HT-29 (cell line): ENCODE data around the gene CYP11A1. TPM values are rescaled to one million over a fixed set of nuclear protein-coding genes. Genes with fewer than 3 reads are reported as not detected.
A peak's percentile ranks its signal among the peaks of the same experiment; 100 is the strongest.

Experiments
- DNase-seq: peaks from one replicate; pipeline ENCODE4 v3.0.0-alpha.2; 2015; ENCODE audit warnings: low spot score
- total RNA-seq: library from RNA; depleted of rRNA; stranded (reverse); fragments of >200 nt; shearing (Covaris generic); gene quantifications from 2 replicates; pipeline ENCODE4 v1.2.3, GENCODE V29; 2014

CYP11A1 gene
- total RNA-seq, 1 experiment from 2014 or later = not detected

DNA sequence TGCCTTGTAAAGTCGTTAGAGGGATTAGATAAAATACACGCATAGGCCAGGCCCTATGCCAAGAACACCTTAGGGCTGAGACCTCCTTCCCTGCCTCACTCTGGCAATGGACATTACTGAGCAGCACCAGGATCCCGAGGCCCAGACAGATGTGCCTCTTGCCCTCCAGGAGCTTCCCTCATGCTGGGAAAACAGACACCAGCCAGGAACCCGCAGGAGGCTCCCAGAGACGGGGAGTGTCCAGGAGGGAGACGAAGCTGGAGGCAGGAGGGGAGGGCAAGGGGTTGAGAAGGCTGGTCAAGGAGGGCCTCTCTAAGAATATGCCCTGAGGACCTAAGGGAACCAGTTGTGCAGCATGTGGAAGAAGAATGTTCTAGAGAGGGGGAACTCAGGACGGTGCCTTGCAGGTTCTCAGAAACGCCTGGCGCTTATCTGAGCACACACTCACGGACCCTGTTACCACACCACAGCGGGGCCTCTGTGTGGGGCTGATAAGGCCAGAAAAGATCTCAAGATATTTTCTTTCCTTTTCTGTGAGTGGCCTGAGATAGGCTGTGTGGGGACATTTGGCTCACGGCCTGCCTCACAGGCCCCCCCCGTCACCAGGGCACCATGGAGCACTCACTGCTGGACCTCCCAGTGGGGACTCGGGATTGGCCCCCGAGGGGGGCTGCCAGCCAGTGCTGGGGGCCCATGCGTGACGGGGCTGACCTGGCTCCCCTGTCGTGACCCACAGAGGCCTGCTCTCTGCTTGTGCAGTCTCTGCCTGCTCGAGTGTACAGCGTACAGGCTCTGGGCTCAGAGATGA is 22.0 kb upstream of the CYP11A1 start:
- DNase-seq = no peak

DNA sequence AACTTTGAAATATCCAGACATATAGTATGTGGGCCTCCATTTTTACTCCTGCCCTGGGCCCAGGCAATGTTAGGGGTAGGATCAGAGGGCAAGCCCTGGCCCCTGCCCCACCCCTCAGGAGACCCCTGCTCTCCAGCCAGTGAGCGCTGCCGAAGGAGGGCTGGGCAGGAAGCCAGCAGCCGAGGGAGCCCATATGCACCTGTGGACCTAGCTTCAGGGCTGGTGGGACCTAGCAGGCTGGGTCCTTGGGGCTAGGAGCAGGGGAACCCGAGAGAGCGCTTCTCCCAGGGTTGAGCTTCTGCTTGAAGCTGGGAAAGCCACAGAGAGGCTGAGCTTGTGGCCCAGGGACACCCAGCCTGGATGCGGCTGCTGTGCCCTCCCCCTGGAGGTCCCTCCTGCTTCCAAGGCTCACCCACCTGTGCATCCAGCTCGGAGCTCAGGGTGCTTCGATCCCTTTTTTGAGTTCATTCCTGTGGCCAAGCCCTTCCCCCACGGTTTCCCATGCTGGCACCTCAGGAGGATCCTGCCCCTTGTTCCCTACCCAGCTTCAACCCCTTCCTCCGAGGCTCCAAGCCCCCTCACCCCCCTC is 21.0 kb upstream of the CYP11A1 start:
- DNase-seq = no peak

DNA sequence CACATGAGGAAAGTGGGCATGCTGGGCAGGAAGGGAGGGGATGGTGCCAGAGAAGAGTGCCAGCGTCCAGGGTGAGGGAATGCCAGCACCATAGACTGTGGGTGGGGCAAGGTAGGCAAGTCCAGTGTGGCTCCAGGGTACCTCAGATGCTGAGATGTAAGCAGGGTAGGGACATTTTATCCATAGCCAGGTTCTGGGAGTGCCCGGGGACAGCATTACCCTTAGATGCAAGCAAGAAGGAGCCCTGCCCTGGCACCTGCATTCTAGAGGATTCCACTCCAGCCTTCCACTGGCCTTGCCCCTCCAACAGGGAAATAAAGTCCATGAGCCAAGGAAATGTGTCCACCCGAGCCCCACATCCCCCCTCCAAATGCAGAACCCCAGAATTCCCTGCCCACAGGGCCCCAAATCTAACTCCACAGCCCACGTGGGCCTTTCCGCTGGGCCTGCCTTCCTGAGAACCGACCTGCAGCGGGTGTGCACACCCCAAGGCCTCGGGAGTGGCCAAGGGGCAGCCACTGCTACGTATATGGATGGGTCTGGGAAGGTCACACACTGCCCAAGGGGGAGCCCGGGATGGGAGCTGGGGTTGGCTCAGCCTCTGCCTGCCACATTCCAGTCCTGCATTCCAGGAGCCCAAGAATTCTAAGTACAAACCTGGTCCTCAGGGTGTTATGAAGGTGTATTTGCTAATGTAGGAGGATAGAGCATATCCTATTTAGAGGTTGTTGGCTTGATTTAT is 20.3 kb upstream of the CYP11A1 start:
- DNase-seq = no peak

DNA sequence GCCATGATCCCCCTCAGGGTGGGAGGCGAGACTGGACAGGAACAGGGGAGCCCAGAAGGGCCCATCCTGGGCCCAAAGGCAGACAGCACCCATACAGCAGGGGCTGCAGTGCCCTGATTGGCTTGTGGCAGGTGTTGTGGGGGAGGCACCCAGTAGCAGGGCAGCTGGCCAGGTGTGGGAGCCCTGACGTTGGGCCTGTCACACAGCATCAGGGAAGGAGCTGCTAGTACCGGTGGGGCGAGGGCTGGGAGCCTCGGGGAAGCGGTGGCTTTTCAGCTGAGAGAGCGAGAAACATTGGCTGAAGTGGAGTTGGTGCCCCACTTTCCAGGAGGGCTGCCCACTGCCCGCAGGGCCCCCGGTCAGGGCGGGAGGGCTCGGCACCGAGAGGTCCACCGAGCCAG is 19.7 kb upstream of the CYP11A1 start:
- DNase-seq = no peak

DNA sequence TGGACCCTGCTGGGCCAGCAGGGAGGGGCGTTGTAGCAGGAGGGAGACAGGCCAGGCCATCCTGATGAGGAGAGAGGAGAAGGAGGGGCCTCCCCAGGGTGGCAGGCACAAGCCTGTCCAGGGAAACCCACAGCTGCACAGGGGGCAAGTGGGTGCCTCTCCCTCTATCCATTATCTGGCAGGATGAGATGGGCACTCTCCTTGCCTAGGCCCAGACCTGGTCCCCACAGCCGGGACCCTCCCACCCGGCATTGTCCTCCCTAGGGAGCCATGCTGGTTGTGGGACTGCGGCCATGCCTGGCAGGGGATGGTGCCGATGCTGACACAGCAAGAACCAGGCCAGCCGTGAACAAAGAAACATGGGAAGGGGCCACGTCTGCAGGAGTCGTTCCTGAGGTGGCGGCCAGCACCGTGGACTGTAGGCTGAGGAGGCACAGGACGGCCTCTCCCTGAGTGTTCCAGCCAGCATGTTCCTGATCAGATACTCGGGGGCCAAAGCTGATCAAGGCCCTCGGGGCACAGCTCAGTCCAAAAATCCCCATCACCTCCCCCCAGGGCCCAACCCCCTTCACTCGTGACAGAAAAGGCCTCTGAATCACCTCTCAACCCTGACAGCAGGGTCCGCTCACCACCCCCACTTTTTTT is 19.2 kb upstream of the CYP11A1 start:
- DNase-seq = no peak

DNA sequence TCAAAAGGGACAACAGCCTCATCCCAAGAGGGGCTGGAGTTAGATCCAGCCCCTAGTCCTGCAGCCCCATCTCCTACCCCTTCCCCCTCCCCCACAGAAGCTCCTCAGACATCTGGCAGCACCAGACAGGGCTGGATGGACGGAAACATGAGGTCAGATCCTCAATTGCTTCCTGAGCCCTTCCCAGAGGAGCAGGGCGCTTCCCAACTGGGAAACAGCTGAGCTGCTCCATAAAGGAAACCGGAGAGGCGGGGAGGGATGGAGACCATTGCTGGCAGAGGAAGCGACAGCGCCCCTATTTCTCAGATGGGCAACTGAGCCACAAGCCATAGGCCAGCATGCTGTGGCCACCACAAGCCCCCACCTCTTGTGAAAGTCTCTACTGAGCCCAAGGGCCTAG is 18.3 kb upstream of the CYP11A1 start:
- no peak for DNase-seq

DNA sequence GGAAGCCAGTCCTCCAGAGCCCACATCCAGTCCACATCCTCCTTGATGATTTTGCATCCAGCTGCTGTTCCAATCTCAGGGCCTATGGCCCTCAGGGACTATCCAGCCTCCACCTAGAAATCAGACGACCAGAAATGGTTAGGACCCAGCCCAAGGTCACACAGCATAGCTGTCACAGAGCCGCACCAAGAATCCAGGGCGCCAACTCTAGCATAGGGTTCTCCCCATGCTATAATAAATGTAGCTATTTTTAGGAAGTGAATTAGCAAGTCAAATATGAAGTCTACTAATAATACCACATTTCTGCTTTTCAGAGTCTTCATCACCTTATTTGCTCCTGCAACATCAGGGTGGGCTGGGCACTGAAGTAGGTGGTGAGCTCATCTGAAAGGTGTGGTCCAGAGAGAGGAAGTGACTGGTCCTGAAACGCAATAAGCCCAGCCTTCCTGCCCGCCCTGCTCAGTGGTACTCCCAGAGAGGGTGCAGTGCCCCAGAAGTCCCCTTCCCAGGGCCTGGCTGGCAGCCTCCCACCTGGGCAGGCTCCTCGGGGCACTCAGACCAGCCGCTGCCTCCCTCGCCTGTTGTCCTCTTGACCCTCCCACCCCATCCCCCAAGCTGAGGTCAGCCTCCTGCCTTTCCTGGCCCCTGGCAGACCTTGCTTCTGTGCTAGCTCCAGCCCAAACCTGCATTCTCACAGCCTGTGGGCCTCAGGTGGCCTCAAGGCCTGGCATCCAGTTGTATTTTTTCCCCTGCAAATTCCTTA is 17.6 kb upstream of the CYP11A1 start:
- DNase-seq = peak; percentile 18

DNA sequence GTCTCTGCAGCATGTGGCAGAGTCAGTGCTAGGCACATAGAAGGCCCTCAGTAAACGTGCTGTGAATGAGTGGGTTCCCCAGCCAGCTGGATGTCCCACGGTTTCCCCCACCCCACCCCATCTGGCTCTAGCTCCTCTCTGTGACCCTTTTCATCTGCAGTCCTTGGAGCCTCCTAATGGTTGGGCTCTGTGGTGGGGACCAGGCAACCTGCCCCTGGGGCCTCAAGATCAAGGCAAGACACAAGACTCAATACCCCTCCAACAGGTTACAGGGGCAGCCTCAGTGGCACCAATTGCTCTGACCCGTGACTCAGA is 17.1 kb upstream of the CYP11A1 start:
- no peak for DNase-seq

DNA sequence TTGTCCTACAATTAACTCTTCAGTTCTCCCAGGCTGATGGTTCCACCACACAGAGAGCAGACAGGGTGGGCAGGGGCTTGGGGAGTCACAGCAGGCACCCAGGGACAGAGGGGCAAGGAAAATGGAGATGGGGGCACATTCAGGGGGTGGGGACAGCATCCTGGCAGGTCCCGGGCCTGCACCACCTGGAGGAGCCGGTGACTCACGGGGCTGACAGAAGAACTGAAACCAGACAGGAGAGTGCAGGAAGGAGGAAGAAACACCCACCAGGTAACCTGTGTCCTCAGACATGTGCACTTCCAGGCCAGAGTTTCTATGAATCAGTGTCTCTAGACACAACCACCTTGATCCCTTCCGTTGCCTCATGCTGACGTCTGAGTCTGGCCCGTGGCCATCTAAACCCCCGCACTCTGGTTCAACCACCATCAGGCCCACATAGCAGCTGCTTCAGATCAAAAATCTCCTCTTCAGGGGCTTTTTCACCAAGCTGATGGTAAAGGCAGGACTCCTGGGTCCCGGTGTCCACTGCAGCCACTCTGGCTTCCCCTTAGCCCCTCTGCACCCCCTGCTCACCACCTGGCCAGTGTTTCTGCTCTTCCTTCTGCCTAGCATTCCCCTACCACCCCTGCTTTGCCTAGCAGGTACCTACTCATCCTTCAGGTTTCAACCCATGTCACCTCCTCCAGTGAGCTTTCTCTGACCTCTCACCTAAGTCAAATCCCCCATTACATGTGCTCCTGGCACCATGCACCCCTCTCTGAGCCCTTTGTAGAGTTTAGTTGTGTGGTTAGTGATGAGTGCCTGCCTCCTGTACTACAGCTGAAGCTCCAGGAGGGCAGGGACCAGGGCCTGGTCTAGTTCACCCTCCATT is 16.5 kb upstream of the CYP11A1 start:
- peak; percentile 57 for DNase-seq

DNA sequence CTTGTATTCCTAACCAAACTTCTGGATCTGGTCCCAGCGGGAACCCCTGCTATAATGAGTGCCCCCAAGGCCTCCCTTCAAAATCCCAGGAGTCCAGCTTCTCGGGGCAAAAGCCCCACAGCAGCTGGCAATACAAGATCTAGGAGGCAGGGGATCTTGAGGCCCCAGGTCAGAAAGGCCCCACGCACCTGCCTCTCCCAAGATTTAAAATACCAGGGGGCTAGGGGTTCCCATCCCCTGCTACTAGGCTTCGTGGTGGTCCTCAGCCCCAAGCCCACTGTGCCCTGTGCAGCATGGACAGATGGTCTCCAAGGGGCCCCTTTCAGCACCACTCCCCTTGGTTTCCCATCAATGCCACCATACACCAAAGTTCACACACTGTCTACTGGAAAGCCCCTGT is 15.8 kb upstream of the CYP11A1 start:
- DNase-seq = no peak

DNA sequence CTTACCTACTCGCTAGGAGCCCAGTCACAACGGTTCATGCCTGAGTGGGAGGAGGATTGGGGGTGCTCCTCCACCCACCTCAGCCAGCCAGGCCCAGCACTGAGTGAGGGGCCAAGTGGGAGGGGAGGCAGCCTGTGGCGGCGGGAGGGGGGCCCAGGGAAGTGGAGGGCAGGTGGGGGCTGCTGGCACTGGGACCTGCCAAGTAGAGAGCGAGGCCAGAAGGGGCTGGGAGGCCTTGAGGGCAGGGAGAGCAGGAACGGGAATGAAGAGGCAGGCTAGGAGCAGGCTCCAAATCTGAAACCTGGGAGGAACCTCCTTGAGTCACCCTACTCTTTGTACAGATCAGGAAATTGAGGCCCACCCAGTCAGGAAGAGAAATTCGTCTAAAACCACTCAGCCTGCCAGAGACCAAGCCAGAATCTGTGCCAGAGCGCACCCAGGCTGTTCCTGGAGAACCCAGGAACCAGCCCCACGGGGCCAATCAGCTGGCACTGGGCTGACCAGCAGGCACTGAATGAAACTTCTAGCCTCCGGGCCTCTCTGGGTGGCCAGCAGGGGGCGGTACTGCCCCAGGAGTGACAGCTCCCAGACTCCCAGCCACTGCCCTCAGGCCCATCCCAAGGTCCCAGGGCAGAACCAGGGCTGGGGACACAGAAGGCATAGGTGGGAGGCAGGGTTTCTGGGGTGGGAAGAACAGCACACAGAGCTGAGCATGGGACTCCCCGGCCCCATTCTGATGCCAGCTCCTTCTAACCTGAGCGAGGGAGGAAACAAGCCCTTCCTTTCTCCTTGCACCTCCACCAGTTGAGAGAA is 14.8 kb upstream of the CYP11A1 start:
- peak; percentile 98 for DNase-seq

DNA sequence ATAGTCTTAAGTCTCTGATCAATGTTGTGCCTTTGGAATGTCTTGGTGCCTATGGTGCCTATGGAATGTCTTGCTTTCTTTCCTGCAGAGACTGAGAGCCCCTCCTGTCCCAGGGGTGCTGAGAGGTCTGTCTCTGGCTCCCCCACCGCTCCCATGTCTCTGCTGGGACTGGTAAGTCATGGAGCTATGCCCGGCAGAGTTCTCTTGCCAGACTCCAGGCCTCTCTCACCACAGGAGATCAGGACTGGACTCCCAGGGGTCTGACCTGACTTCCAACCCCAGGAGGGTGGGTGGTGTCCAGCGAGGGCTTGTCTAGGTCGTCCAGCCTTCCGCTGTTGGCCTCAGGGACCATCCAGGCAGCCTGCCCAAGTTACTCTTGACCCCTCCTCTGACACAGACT is 14.0 kb upstream of the CYP11A1 start:
- DNase-seq = no peak

DNA sequence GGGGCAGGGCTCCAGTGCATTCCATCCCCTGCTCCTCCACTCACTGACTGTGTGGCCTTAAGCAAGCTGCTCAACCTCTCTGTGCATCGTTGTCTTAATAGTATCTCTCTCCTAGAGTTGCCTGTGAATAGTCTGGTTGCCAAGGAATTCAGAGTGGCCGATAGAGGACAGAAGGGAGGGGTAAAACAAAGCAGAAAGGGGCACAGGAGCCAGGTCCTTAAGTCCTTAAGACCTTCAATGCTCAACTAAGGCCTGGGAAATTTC is 13.7 kb upstream of the CYP11A1 start:
- DNase-seq = no peak

DNA sequence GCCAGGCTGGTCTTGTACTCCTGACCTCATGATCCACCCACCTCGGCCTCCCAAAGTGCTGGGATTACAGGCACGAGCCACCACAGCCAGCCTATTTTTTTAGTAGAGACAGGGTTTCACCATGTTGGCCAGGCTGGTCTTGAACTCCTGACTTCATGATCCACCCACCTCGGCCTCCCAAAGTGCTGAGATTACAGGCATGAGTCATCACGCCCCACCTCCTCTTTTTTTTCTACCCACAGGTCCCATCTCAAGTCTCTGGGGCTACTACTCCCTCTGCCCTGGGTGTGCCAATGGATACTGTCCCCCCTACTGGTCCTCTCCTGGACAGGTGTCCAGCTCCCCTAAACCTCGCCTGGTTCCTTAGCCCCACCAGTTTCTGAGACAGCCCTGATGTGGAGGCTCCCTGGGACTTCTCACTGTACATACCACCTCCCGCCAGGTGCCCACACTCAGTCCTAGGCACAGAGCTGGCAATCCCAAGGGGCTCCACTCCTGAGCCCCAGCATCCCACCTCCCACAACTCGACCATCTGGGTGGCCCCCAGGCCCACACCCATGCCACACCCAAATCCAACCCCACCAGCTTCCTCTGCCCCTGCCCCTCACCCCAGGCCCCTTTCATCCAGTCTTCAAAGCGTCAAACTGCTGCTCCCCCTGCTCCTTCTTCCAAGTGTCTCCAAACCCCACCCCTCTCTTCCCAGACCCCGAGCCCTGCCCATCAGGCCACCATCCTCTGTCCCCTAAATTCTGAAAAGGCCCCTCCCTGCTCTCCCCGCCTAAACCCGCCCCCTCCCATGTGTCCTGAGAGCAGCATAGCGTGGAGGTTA is 13.1 kb upstream of the CYP11A1 start:
- DNase-seq = no peak

DNA sequence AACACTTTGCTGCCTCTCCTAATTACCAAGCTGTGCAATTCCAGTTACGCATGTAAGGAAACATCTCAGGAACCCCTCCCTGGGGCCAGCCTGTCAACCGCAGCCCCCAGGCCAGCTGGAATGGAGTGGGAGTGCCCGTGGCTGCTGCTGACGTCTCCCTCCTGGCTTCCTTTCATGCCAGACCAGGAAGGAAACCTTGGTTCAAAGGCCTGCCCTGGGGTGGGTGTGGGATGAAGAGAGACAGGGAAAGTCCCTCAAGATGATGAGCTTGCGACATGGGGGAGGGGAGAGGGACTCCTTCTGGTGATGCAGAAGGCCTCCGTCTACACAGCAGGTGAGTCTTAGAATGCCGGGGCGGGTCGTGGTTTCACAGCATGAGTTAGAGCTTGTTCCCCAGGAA is 11.4 kb upstream of the CYP11A1 start:
- DNase-seq = no peak

DNA sequence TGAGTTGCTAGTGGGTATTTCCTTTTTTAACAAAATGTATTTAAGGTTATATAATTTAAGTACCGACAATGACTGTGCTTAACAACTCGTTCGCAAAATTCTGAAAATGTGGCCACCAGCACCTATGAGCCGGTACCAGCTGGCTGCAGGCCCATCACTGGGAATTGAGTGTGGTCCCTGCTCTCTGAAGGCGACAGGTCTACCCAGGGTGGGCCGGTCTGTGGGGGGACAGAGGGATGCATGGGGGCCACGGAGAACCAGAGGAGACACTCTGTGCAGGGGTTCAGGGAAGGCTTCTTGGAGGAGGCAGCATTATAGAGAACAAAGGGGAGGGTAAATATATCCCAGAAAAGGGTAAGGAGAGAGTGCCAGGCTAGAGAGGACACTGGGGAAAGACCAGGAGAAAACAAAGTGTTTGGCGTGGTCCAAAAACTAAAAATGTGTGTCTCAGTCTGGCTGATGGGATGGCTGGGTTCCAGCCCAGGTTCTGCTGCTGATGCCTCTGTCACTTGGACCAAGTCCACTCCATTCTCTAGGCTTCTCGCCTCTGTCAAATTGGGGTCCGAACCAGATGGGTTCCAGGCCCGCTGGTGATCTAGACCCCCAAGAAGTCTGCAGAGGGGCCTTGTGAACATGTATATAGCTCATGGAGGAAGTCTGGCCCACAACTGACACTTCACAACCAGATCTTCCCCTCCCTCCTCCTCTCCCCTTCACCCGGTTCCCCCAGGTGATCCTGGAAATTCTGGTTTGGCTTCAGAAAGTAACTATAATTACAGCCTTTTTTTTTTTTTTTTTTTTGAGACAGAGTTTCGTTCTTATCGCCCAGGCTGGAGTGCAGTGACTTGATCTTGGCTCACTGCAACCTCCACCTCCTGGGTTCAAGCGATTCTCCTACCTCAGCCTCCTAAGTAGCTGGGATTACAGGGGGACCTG is 10.7 kb upstream of the CYP11A1 start:
- DNase-seq = no peak

DNA sequence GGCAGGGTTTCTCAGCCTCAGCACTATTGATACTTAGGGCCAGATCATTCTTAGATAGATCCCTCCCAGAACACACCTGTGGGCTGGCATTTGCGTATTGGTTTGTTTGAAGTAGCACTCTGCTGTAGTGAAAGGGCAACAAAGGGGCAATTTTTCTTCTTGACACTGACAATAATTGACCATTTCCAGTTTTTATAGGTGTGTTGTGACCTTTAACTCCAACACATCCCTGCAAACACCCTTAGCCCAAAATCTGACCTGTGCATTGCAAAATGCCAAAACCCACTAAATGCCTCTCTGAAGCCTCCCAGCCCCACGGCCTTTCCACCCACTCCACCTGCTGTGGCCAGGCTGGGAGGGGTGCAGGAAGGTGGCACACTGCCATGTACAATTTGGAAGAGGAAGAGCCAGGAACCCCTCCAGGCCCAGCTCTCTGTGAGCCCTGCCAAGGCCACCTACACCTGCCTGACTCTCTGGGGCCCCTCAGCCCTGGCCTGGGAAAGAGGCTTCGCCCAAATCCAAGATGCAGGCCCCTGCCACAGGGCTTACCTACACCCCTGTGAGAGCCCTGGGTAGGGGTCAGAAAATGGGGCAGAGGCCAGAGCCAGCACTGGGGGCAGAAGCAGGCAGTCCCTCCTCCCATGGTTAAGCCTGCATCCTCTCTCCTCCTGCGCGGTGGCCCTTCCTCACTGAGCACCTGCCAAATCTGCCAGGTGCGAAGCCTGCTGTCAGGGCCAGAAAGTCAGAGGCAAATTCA is 9.6 kb upstream of the CYP11A1 start:
- DNase-seq = no peak
